NCI-H2107 treated with DMSO at 0.1 percent for 48 hours (cell line): ENCODE results near the gene CBL.

Experiments
- DNase-seq: peaks from one replicate; lab custom pipeline; 2025; ENCODE audit not compliant: unreplicated experiment; lab: John Stamatoyannopoulos, UW

CBL gene

GRCh38 chr11:119266063-119266462 is 59.9 kb downstream of the CBL start:
- DNase-seq: no peak

- DNase-seq: no peak
These were observed 60.5 kb downstream of the CBL start for GRCh38 chr11:119266517-119267255.

DNA sequence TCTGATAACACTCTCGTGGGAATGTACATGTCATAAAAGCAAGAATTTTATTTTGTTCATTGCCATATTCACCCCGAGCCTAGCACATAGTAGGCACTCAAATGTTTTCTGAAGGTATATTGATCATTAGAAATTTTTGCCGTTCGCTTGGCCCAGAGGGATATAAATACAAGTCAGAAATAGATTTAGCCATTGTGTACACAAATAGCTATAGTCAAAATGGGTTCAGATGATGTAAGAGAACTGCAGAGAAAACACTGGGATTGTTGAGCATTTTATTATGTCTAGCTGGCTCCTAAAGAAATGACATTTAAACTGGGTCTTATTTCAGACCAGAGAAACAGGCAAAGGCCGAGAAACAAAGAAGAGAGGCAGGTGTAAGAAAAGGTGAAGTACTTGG is 61.5 kb downstream of the CBL start:
- DNase-seq: no peak

GRCh38 chr11:119273721-119274120 is 67.6 kb downstream of the CBL start:
- DNase-seq: no peak

DNA sequence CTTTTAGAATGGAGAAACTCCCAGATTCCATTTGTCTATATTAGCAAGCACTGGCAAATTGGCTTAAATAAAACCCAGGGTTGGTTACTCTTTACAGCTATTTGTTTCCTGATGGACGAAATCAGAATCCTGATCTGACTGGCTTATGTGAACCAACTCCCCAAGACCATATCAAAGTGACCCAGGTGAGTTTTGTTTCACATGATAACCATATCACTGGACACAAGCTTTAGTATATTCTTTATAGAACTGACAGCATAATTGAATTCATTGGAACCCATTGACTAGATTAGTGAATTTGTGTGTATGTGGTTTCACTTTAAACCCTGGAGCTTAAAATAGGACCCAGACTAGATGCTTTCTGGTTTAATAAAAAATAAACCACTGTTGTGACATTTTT is 71.5 kb downstream of the CBL start:
- no peak for DNase-seq

GRCh38 chr11:119282495-119282894 is 76.4 kb downstream of the CBL start:
- DNase-seq: no peak

DNA sequence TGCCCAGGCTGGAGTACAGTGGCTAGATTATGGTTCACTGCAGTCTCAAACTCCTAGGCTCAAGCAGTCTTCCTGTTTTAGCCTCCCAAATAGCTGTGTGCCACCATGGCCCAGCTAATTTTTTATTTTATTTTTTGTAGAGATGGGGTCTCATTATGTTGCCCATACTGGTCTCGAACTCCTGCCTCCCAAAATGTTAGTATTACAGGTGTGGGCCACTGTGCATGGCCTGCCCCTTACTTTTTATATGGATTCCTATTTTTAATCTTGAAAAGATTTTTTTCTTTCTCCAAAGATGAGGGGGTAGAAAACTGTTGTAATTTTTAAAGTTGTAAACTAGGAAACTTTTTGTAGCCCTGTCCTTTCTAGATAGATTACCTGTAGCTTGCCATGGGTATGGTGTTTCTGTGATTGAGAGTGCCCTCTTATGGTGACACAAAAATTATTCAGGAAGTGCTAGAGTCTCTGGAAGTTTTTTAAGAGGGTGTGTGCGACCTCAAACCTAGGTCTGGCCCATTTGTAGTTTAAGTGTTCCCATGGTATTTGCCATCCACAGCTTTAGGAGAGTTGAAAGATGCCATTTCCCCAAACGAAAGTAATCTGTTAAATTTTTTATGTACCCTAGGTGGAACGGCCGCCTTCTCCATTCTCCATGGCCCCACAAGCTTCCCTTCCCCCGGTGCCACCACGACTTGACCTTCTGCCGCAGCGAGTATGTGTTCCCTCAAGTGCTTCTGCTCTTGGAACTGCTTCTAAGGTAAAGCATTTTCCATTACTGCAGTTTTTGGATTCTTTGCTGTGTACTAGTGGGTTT is 78.4 kb downstream of the CBL start:
- no peak for DNase-seq

GRCh38 chr11:119285431-119285830 is 79.3 kb downstream of the CBL start:
- DNase-seq: no peak

GRCh38 chr11:119288219-119288618 is 82.1 kb downstream of the CBL start:
- no peak for DNase-seq

GRCh38 chr11:119290894-119291497 is 84.9 kb downstream of the CBL start:
- no peak for DNase-seq

- DNase-seq: no peak
These were observed 87.3 kb downstream of the CBL start for GRCh38 chr11:119293461-119293860.

- no peak for DNase-seq
These were observed 89.0 kb downstream of the CBL start for GRCh38 chr11:119295178-119295577.

GRCh38 chr11:119297938-119298337 is 91.8 kb downstream of the CBL start:
- no peak for DNase-seq

DNA sequence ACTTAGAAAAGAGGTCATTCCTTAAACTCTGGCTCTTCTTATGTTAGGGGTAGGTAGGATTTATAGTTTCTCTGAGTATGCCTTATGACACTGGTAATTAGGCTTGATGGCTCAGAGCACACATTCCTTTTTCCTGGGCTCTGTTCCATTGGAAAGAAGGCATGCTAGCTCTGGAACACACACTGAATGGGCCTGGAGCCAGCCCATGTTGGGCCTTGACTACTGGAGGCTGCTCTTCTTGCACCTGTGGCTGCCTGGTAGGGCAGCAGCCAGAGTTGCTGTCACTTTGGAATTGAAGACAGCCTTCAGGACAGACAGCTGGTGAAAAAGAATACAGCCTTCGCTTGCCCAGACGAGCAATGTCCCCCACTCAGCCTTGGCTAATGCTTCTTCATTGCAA is 92.6 kb downstream of the CBL start:
- no peak for DNase-seq

DNA sequence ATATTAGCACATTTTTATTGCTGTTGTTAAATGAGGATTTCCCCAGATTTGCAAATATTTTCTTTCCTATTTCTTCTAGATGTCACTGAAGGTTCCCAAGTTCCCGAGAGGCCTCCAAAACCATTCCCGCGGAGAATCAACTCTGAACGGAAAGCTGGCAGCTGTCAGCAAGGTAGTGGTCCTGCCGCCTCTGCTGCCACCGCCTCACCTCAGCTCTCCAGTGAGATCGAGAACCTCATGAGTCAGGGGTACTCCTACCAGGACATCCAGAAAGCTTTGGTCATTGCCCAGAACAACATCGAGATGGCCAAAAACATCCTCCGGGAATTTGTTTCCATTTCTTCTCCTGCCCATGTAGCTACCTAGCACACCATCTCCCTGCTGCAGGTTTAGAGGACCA is 93.3 kb downstream of the CBL start:
- DNase-seq: no peak

- DNase-seq: no peak
These were observed 94.2 kb downstream of the CBL start for GRCh38 chr11:119300198-119300964.

- DNase-seq: no peak
These were observed 97.1 kb downstream of the CBL start for GRCh38 chr11:119303227-119303718.

GRCh38 chr11:119305556-119306372 is 99.6 kb downstream of the CBL start:
- no peak for DNase-seq

DNA sequence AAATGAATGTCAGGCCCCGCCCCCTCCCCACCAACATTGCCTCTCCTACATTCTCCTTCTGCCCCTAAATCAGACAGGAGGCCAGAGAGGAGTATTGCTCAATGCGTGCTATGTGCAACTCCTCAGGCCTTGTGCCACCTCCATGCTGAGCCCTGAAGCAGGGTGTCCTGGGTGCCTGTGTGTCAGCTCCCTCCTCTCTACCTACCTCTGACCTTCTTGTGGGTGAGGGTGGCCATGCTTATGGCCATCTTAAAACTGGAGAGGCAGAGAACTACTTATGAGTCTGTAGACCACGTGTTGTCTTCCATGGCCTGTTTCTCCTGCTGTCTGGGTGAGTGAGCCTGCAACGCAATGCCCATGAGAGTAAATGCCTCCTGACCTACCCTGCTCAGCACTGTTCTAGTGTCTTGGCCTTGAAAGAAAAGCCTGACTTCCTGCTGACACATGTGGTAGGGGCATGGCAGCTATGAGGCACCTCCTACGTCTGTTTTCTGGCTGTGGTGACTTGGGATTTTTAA is 100.3 kb downstream of the CBL start:
- peak; percentile 23 for DNase-seq

DNA sequence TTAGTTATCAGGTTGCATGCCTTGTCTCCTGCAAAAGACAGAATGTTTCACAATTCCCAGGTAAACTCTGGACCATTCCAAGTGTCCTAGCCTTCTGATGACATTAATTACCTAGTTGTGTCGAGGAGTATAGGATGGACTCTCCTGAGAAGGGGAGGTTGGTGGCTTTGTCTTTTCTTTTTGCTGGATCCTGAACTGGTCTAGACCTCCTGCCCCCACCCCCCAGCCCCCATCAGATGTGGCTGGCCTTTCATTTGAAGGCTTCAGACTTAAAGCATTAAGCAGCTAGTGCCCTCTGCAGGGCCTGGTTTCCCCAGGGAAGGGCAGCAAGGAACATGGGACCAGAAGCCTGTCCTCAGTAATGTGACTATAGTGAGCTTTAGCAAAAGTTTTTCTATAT is 101.1 kb downstream of the CBL start:
- no peak for DNase-seq
